MG63 (cell line): ENCODE results near the gene ARHGAP8. TPM values are rescaled to one million over a fixed set of nuclear protein-coding genes. Genes with fewer than 3 reads are reported as not detected.

Experiments used
- DNase-seq: peaks from one replicate; pipeline ENCODE4 v3.0.0-alpha.2; 2020
- H3K27me3 ChIP-seq: fragments of 250-450 bp; sonication (Bioruptor Pico); 2 replicates; pipeline ENCODE4 v1.5.1; 2020; ENCODE audit warnings: mild to moderate bottlenecking, moderate library complexity
- H3K36me3 ChIP-seq: fragments of 250-450 bp; sonication (Bioruptor Pico); 2 replicates; pipeline ENCODE4 v1.5.1; 2020; ENCODE audit warnings: mild to moderate bottlenecking, moderate library complexity
- H3K4me3 ChIP-seq: fragments of 250-450 bp; sonication (Bioruptor Pico); 2 replicates; pipeline ENCODE4 v1.5.1; 2020; ENCODE audit warnings: mild to moderate bottlenecking, moderate library complexity
- H3K9me3 ChIP-seq: fragments of 250-450 bp; sonication (Bioruptor Pico); 2 replicates; pipeline ENCODE4 v1.5.1; 2020; ENCODE audit warnings: mild to moderate bottlenecking, moderate library complexity
- total RNA-seq: library from RNA; depleted of rRNA; stranded (reverse); fragments of >200 nt; shearing (Covaris generic); gene quantifications from 2 replicates; pipeline ENCODE4 v1.2.3, GENCODE V29; 2014; ENCODE audit warnings: low replicate concordance

ARHGAP8 gene
- total RNA-seq, 1 experiment from 2014 or later, result not detected

DNA sequence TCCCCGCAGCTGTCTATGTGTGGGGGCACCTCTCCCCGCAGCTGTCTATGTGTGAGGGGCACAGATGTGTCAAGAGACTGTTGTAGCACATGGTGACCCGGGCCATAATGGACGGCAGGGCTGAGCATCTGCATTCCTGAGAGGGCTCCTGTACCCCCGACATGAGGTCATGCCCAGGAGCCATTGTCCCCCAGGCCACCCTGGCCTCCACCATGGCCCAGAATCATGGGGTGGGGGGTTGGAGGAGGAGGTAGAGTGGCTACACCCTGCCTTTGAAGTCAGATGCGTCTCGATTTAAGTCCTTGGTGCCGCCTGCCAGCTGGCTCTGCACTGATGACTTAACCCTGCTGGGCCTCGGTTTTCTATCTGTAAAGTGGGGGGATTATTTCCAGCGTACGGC lies 49.1 kb downstream of the ARHGAP8 start:
- DNase-seq, result no peak
- H3K9me3 ChIP-seq, result no peaks in the 10 kb centered on the region
- no peaks in the 10 kb centered on the region for H3K36me3 ChIP-seq
- H3K4me3 ChIP-seq, result no peak overlapping the region
- no peaks in the 10 kb centered on the region for H3K27me3 ChIP-seq

DNA sequence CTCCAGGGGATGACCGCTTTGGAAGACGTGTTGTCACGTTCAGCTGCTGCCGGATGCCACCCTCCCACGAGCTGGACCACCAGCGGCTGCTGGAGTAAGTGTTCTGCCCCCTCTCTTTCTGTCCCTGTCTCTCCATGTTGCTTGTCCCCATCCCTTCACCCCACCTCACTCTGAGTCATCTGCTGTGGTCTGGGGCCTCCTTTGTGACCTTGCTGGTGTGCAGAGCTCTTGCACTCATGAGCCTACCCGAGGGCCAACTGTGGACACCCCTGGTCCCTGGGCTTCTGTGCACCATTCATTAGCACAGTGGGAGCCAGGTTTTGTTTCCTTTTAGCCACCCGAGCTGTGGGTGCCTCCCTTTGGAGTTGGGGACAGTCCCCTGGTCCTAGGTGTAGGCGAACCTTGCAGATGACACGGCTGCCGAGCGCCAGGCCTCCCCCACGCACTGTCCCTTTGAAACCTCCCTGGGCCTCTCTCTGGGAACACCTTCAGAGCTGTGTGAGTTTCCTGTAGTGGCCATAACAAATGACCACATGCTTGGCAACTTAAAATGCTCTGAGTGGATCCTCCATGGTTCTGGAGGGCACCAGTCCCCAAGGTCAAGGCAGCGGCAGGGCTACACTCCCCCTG lies 49.8 kb downstream of the ARHGAP8 start:
- H3K27me3 ChIP-seq, result no peaks in the 10 kb centered on the region
- H3K4me3 ChIP-seq, result no peak overlapping the region
- no peak for DNase-seq
- no peaks in the 10 kb centered on the region for H3K9me3 ChIP-seq
- H3K36me3 ChIP-seq, result no peaks in the 10 kb centered on the region

GRCh38 chr22:44802956-44803355 lies 50.6 kb downstream of the ARHGAP8 start:
- Histone ChIP-seq H3K4me3 (no peak overlapping the region), H3K9me3 (no peaks in the 10 kb centered on the region), H3K36me3 (no peaks in the 10 kb centered on the region), H3K27me3 (no peaks in the 10 kb centered on the region)
- DNase-seq, result no peak

DNA sequence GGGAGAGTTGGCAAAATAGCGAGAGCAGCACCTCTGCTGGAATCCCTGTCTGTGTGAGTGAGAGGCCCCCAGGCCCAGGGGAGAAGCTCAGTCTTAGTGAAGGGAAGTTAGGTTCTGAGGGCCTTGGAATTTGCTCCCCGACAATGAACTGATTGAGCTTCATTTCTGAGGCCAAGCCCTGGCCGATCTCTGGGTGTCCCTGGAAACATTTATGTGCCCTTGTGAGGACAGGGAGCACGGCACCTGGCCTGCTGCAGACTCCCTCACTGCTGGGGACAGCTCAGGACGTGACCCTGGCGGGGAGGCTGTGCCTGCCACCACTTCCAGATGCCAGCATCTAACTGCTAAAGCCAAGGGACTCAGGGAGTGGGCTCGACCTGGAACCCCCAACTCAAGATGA lies 52.0 kb downstream of the ARHGAP8 start:
- no peak overlapping the region for H3K4me3 ChIP-seq
- no peaks in the 10 kb centered on the region for H3K9me3 ChIP-seq
- DNase-seq, result no peak
- H3K36me3 ChIP-seq, result no peaks in the 10 kb centered on the region
- no peaks in the 10 kb centered on the region for H3K27me3 ChIP-seq

DNA sequence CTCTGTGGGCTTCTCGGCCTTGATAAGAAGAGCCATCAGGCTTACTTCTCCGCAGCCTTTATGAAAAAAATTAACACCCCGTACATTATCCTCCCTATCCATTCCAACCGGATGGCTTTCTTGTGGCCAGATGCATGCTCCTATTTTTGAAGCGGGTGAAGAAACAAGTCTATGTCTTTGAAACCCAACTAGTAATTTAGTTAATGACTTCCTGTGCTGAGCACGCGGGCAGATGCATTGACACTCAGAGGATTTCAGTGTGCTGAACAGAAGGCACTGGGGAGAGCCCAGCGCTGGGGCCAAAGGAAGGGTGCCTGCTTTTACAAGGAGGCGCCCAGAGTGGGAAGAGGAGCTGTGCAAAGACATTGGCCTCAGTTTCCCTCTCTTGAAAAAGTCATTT lies 53.3 kb downstream of the ARHGAP8 start:
- DNase-seq, result no peak
- Histone ChIP-seq H3K4me3 (no peak overlapping the region), H3K9me3 (no peaks in the 10 kb centered on the region), H3K27me3 (no peaks in the 10 kb centered on the region), H3K36me3 (no peaks in the 10 kb centered on the region)

- no peak for DNase-seq
- no peaks in the 10 kb centered on the region for H3K27me3 ChIP-seq
- H3K36me3 ChIP-seq, result no peaks in the 10 kb centered on the region
- H3K9me3 ChIP-seq, result no peaks in the 10 kb centered on the region
- no peak overlapping the region for H3K4me3 ChIP-seq
Measured at GRCh38 chr22:44807232-44807631, 54.9 kb downstream of the ARHGAP8 start.

- H3K36me3 ChIP-seq, result no peaks in the 10 kb centered on the region
- H3K9me3 ChIP-seq, result 0 out of 2 replicates have a peak, but pooled peaks cover 2% of the 10 kb centered on the region
- no peak for DNase-seq
- no peaks in the 10 kb centered on the region for H3K27me3 ChIP-seq
- no peak overlapping the region for H3K4me3 ChIP-seq
Measured at GRCh38 chr22:44807915-44808690, 55.7 kb downstream of the ARHGAP8 start.

DNA sequence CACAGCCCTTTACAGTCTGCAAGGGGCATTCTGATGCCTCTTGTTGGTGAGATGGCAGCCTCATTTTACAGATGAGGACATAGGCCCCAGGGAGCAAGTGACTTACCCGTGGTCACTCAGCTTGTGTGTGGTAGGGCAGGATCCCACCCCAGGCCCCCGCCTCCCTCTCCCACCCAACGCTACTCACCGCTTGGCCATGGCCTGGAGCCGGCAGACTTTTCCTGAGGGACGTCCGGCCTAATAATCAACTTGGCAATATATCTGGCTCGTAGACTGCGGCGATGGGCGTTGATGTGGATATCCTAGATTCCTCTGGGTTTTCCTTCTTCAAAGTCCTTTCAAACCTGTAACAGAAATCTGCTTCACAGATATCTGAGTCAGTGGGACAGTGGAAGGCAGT lies 57.1 kb downstream of the ARHGAP8 start:
- H3K27me3 ChIP-seq, result no peaks in the 10 kb centered on the region
- no peak overlapping the region for H3K4me3 ChIP-seq
- DNase-seq, result no peak
- no peaks in the 10 kb centered on the region for H3K36me3 ChIP-seq
- H3K9me3 ChIP-seq, result 0 out of 2 replicates have a peak, but pooled peaks cover 2% of the 10 kb centered on the region

DNA sequence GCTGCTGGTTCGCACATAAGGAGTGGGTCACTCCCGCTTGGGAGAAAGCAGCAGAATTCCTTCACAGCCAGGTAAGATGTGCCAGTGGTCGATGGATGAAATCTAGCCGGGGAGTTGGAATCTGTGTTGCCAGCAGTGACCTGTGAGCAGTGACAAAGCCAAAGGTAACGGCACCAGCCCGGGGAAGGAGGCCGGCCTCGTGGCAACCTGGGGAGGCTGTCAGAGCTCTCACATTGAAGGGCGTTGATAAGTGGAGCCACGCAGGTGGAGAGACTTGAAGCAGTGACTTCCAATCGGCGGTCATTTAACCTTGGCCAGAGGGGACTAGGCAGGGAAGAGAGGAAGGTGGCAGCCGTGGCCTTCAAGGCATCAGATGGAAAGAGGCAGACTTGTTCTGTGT lies 58.8 kb downstream of the ARHGAP8 start:
- Histone ChIP-seq H3K9me3 (0 out of 2 replicates have a peak, but pooled peaks cover 2% of the 10 kb centered on the region), H3K36me3 (no peaks in the 10 kb centered on the region), H3K4me3 (no peak overlapping the region), H3K27me3 (no peaks in the 10 kb centered on the region)
- DNase-seq, result no peak

DNA sequence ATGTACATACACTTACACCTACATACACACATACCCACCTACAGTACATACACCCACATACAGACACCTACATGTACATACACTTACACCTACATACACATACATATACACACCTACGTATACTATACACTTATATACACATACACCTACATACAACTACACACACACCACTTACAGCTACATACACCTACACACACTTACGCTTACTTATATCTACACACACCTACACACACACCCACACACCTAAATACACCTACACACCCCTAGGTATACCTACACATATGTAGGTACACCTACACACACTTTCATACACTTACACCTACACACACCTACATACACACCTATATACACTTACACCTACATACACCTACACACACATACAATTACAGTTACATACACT lies 61.0 kb downstream of the ARHGAP8 start:
- Histone ChIP-seq H3K4me3 (no peak overlapping the region), H3K9me3 (0 out of 2 replicates have a peak, but pooled peaks cover 2% of the 10 kb centered on the region), H3K36me3 (no peaks in the 10 kb centered on the region), H3K27me3 (no peaks in the 10 kb centered on the region)
- no peak for DNase-seq

GRCh38 chr22:44814266-44815098 lies 62.1 kb downstream of the ARHGAP8 start:
- H3K27me3 ChIP-seq, result no peaks in the 10 kb centered on the region
- no peak for DNase-seq
- no peak overlapping the region for H3K4me3 ChIP-seq
- no peaks in the 10 kb centered on the region for H3K36me3 ChIP-seq
- 0 out of 2 replicates have a peak, but pooled peaks cover 2% of the 10 kb centered on the region for H3K9me3 ChIP-seq

- no peaks in the 10 kb centered on the region for H3K36me3 ChIP-seq
- no peak overlapping the region for H3K4me3 ChIP-seq
- H3K27me3 ChIP-seq, result no peaks in the 10 kb centered on the region
- 0 out of 2 replicates have a peak, but pooled peaks cover 2% of the 10 kb centered on the region for H3K9me3 ChIP-seq
- no peak for DNase-seq
Measured at GRCh38 chr22:44815099-44816070, 63.0 kb downstream of the ARHGAP8 start.

- Histone ChIP-seq H3K36me3 (no peaks in the 10 kb centered on the region), H3K27me3 (no peaks in the 10 kb centered on the region), H3K4me3 (no peak overlapping the region), H3K9me3 (0 out of 2 replicates have a peak, but pooled peaks cover 2% of the 10 kb centered on the region)
- no peak for DNase-seq
Measured at GRCh38 chr22:44816141-44816540, 63.8 kb downstream of the ARHGAP8 start.

DNA sequence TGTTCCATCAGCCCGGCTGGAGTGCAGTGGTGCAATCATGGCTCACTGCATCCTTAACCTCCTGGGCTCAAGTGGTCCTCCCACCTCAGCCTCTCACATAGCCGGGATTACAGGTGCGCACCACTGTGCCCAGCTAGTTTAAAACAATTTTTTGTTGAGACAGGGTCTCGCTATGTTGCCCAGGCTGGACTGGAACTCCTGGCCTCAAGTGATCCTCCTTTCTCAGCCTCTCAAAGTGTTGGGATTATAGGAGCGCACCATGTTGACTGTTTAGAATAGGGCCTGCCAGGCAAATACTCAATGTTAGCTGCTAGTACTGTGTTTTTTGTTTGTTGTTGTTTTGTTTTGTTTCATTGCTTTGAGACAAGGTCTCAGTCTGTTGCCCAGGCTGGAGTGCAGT lies 66.4 kb downstream of the ARHGAP8 start:
- Histone ChIP-seq H3K36me3 (no peaks in the 10 kb centered on the region), H3K27me3 (peaks cover 4% of the 10 kb centered on the region; the same call in 1 of the 2 replicates)
- no peak for DNase-seq

DNA sequence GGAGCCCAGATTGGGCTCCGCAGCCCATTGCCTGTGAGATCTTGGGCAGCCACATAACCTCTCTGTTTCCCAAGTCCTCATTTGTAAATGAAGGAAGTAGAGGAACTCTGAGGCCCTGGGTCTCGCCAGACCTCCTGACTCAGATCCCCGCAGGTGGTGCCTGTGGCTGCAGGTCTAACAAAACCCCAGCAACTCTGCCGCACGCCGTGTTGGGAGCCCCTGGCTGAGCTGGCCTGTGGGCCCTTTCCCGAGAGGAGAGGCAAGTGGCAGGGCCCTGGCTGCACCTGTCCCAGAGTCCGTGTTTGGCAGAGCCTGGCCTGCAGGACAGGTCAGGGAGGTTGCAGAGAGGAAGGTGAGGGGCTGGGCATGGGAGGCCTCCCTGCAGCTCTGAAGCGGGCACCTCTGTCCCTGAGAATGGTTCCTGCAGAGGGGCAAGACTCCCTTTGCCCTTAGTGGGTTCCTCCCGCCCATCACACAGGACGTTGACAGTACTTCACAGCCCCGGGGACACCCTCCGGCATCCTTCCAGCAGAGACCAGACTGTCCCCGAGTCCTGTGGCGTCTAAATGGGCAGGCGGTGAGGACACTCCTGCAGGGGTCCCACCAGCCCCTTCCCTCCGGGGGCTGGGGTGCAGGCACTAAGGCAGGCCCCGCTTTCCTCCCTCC lies 67.7 kb downstream of the ARHGAP8 start:
- Histone ChIP-seq H3K36me3 (no peaks in the 10 kb centered on the region), H3K4me3 (no peak overlapping the region), H3K27me3 (peaks cover 4% of the 10 kb centered on the region; the same call in 1 of the 2 replicates), H3K9me3 (no peaks in the 10 kb centered on the region)
- DNase-seq, result no peak

More for the DNA sequence above, 66.4 kb downstream of the ARHGAP8 start:
- Histone ChIP-seq H3K9me3 (no peaks in the 10 kb centered on the region), H3K4me3 (no peak overlapping the region)
